Upper lobe of left lung (tissue), 4 donors: ENCODE results near the gene ZFHX3.

Experiments used
- EP300 ChIP-seq, 4 donors: sonication (generic); formaldehyde crosslinking; IDR thresholded peaks; one replicate each; pipeline ENCODE4 v1.5.1; 2017; ENCODE audit warnings: antibody characterized with exemption in 4 of 4, control low read depth in 2 of 4
- POLR2A ChIP-seq, 4 donors: fragments of 450-650 bp; IDR thresholded peaks; one replicate each; pipeline ENCODE4 v1.5.1; 2016 to 2017; ENCODE audit warnings: antibody characterized with exemption in 4 of 4, mild to moderate bottlenecking in 2 of 4
- POLR2AphosphoS5 ChIP-seq, 2 donors: sonication (generic); formaldehyde crosslinking; IDR thresholded peaks; one replicate each; pipeline ENCODE4 v1.5.1; 2017; ENCODE audit warnings: antibody characterized with exemption in 2 of 2
- TF ChIP-seq, protein P1 (sequence below), 6 experiments: fragments of 450-650 bp in 4 of 6; fragments of 200-600 bp in 2 of 6; sonication (generic) in 2 of 6; IDR thresholded peaks; one replicate each; pipeline ENCODE4 v1.5.1; 2016 to 2019; ENCODE audit warnings: antibody characterized with exemption in 6 of 6

DNA sequence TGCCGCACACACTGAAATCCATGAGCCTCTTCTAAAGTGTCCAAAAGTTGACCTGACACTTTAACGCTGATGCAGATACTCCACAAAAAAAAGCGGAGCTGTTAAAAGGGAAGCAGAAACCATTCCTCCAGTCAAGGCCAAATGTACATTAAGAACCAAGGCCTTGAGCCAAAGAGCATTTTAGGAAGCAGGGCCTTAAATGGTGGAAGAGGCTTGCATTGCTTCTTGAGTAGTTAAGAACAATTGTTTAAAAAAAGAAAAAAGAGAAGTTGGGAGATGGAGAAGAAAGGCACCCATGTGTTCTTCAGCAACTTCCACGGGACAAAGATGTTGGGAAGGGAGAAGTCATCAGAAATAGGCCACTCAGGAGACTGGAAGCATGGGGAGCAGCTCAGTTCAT lies 6.3 kb downstream of the ZFHX3 start:
- TF ChIP-seq, protein P1, sequence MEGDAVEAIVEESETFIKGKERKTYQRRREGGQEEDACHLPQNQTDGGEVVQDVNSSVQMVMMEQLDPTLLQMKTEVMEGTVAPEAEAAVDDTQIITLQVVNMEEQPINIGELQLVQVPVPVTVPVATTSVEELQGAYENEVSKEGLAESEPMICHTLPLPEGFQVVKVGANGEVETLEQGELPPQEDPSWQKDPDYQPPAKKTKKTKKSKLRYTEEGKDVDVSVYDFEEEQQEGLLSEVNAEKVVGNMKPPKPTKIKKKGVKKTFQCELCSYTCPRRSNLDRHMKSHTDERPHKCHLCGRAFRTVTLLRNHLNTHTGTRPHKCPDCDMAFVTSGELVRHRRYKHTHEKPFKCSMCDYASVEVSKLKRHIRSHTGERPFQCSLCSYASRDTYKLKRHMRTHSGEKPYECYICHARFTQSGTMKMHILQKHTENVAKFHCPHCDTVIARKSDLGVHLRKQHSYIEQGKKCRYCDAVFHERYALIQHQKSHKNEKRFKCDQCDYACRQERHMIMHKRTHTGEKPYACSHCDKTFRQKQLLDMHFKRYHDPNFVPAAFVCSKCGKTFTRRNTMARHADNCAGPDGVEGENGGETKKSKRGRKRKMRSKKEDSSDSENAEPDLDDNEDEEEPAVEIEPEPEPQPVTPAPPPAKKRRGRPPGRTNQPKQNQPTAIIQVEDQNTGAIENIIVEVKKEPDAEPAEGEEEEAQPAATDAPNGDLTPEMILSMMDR (IDR thresholded peaks at IDR 0.05): no peak
- TF ChIP-seq POLR2AphosphoS5 (IDR thresholded peaks at IDR 0.05): no peak
- TF ChIP-seq POLR2A (IDR thresholded peaks at IDR 0.05): no peak
- TF ChIP-seq EP300 (IDR thresholded peaks at IDR 0.05): no peak
